Activated CD4-positive, alpha-beta T cell treated with anti-CD3 and anti-CD28 coated beads, Interleukin-2, Interleukin-6, amounts not matched to agents 100 ng/mL and 50 ng/mL, durations not matched to agents 16 hours and 8 hours (primary cell): ENCODE measurements around the gene NAA38.

ENCODE experiments used
- DNase-seq: peaks from one replicate; pipeline ENCODE4 v3.0.0-alpha.2; 2020

NAA38 gene

DNA sequence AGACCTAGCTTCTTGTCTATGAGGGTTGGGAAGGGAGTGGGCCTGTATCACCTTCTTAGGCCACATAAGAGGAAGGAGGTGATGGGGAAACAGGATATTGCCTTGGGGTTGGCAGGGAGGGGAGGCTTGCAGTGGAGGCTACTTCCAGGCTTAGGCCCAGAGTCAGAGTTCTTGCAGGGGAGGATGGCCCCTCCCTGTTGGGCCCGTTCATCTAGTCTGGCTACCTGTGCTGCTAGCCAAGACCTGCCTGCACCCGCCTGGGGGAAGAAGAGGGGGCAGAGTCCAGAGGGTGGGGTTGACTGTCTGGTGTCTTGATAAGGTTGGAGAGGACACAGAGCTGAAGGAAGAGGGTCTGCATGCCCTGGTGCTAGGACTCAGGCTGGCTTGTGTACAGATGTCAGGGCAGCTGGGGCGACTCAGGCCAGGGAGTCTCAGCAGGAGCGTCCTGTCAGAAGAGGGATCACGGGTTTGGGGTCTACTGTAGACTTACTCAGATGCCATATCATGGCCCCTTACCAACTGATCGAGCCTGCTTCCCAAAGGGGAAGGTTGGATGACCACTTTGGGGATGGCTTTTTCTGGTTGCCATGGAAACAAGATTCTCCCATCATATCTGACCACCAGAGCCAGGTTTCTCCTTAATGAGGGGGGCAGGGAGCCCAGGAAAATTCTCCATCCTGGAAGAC lies 18.0 kb downstream of the NAA38 start:
- no peak for DNase-seq

DNA sequence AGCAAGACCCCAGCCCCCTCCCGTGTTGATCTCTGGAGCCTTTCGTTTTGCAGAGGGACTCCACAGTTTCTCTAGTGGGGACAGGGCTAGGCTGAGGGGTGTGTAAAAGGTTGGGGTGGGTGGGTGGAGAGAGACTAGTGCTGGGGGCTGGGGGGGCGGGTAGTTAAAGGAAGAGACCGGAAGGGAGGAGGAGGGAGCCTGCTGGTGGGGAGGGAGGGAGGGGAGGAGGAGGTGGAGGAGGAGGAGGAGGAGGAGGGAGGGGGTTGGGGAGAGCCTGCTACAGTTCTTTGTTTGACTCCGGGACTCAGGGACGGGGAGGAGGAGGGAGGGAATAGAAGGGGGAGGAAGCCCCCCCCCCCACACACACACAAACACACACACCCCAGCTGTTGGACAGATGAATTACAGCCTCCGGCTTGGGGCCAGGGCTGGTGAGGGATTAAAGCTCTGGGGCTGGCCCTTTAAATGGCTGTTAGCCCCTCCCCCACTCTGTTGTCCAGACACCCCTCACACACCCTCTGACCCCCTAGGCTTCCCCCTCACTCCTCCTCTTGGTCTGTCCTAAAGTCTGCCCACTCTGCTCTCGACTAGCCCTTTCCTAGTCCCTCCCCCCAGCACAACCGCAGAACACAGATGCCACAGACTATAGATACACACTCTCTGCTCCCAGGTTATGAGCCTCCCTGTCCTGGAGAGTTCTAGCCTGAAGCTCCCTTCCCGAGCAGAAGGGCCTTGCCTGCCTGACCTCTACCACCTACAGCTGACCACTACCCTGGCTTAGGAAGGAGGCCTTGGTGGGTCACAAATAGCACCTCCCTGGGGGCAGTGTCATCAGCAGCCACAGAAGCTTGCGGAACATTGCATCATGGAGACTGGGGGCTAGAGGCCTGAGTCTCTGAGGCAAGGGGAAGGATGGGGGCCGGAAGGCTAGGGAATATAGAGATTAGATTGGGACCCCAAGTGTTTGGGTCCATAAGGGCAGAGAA lies 19.0 kb downstream of the NAA38 start:
- peak; percentile 51 for DNase-seq

- DNase-seq: peak; percentile 34
Observed at GRCh38 chr17:7837408-7838088, 19.8 kb downstream of the NAA38 start.

GRCh38 chr17:7836596-7837407 lies 20.6 kb downstream of the NAA38 start:
- DNase-seq: peak; percentile 83

DNA sequence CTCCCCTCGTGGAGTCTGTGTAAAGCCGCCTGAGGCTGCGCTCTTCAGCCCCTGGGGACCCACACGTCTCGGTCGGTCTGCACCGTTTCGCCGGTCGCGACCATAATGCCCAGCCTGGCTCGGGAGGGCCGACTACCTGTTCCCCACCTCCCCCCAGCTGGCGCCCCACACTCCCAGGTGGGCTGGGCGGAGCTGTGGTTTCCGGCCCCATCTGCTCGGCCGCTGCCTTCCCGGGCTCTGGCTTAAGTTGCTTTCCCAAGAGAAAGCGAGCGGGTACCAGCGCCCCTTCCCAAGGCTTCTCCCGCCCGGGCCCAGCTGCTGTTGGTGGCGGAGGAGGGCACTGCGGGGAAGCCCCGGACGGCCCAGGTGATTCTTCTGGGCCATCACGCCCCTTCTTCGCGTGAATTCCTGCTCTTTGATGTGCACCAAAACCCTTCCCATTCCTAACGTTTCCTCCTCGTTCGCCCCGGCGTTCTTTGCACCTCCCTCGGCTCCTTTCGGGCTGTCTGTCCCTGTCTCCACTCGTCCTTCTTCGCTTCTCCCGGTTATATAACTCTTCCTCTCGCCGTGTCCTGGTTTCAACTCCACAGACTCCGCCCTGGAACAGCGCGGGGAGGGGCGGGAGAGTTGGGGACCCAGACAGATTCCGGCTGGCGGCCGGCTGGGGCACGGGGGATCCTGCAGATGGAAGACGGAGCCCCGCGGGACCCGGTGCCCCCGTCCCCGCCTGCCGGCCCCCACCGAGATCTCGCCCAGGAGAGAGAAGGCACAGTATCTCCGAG lies 21.4 kb downstream of the NAA38 start:
- DNase-seq: no peak

DNA sequence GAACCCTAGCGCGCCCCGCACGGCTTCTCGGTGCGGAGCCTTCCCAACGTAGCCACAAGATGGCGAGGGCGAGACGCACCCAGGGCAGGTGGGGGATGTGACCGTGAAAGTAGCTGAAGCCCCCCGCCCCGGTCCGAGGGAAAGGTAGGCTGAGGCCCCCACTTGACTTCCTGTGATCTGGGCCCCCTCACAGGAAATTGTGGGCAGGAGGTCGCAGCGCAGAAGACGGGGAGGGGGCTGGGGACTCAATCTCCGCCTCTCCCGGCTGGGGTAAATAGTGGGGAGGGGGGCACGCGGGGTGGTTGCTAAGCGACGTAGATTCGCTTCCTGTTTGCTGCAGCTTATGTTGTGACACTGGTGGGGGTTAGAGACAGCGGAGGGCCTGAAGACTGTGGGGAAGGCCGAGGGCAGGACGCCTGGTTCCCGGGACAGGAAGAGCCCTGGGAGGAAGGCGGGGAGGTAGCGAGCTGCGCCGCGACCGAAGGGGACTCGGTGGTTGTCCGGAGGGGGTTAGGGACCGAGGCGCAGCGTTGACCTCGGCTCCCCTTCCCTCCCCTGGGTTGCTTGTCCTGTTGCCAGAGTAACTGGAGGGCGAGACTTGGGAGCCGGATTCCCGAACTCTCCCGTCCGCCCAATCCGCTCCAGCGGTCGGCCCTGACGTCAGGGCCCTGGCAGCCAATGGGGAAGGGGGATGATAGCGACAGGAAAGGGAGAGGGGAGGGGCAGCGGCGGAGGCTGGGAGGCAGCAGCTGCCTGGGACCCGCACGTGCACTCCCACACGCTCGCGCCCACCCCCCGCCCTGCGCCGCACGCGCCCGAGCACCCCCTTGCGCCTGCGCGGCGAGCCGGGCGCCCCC lies 22.2 kb downstream of the NAA38 start:
- DNase-seq: peak; percentile 95

DNA sequence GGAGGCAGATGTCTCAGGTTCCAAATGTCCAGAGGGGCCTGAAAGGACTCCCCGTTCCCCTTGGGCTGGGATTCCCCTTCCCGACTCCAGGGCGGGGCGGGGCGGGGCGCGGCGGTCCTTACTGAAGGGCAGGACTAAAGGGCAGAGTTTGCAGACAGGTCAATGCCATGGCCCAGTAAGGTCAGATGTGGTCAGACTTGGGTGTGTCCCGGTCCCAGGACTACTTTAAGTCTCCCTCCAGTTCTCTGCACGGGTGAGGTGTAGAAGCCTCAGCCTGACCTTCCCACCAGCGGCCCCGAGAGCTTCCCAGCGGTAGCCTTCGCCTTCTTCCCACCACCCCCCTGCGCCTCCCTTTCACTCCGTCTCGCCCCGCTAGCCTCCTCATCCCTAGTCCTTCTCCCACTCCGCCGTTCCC lies 22.8 kb downstream of the NAA38 start:
- DNase-seq: peak; percentile 33

- peak; percentile 89 for DNase-seq
Observed at GRCh38 chr17:7833795-7834541, 23.4 kb downstream of the NAA38 start, which contains the start of gene KDM6B. Gene KDM6B (plus strand): TSS chr17:7834217. CDS start chr17:7845555, 11,338 bp downstream.

GRCh38 chr17:7833011-7833794 lies 24.2 kb downstream of the NAA38 start:
- DNase-seq: no peak

GRCh38 chr17:7832431-7832830 lies 24.9 kb downstream of the NAA38 start:
- no peak for DNase-seq

- no peak for DNase-seq
Observed at GRCh38 chr17:7831233-7831632, 26.1 kb downstream of the NAA38 start.

GRCh38 chr17:7830616-7831015 lies 26.7 kb downstream of the NAA38 start:
- no peak for DNase-seq

- no peak for DNase-seq
Observed at GRCh38 chr17:7825206-7825990, 32.0 kb downstream of the NAA38 start.

- DNase-seq: no peak
Observed at GRCh38 chr17:7824021-7824924, 33.1 kb downstream of the NAA38 start.

DNA sequence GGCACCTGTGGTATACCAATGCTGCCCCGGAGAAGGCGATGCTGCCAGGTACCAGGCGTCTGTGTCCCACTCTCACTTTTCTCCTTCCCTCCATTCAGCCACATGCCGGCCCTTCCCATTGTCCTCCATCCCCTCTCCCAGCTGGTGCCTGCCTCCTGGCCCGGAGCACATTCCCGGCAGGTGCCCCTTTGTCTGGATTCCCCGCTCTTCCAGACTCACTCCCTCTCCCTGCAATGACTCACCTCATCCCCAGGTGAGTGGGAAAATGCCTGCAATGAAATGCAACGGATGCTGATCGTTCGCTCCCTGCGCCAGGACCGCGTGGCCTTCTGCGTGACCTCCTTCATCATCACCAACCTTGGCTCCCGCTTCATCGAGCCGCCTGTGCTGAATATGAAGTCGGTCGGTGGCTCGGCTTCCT lies 33.8 kb downstream of the NAA38 start:
- no peak for DNase-seq

- no peak for DNase-seq
Observed at GRCh38 chr17:7822126-7822525, 35.2 kb downstream of the NAA38 start.

DNA sequence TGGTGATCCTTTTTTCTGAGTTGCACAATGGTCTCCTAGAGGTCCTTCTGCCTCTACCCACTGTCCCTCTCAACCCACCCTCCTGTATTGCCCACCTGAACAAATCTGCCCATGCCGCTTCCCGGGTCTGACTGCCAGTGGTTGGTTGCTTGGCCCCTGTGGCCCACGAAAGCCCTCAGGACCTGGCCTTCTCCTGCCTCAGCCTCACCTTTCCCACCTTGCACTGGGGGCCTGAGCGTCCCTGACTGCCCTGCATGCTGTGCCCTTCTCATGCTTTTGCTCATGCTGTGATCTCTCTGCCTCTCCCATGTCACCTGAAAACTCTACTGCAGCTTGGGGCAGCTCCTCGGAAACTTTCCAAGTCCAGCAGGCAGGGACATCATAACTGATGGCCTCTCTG lies 37.1 kb downstream of the NAA38 start:
- no peak for DNase-seq
